ENCODE measurements around the gene COL8A2.

The COL8A2 gene

DNA sequence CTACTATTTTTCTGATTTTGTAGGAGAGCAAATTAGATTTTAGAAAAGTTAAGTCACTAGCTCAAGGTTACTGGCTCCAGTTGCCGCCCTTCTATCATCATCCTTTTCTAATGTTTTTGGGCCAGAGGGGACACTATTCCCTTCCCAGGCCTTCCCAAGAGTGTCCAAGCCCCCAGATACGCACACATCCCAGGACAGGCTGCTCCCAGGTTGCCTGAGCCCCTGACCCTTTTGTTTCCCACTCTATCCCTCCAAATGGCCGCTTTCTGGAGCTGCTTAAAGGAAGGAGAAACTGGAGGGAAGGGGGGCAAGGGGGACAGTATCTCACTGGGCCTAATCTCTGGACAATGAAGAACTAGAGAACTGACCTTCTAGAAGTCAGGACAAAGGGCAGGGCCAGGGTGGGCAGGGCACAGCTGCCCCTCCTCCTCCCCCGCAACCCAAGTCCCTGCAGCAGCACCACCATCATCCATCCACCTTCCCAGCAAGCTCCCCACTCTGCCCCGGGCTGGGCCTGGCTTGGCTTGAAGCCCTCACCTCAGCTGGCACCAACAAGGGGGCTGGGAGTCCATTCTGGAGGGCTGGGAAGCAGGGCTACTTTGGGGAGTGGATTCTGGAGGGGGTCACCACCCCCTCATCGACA, 29.9 kb upstream of the COL8A2 start:
- H3K9me3 ChIP-seq (ENCODE audit: insufficient read depth, low read length), result no peaks in the 10 kb centered on the region
- peak overlapping the region; percentile 77 for H3K4me2 ChIP-seq (ENCODE audit: low read depth, low read length, poor library complexity, severe bottlenecking)
- H3F3A ChIP-seq (ENCODE audit: insufficient read depth), result peaks cover 9% of the 10 kb centered on the region; the same call in 1 of the 2 replicates
- no peak for TF ChIP-seq EZH2phosphoT487 (conservative IDR thresholded peaks at IDR 0.05; ENCODE audit: low read length)
- TF ChIP-seq, protein P1, sequence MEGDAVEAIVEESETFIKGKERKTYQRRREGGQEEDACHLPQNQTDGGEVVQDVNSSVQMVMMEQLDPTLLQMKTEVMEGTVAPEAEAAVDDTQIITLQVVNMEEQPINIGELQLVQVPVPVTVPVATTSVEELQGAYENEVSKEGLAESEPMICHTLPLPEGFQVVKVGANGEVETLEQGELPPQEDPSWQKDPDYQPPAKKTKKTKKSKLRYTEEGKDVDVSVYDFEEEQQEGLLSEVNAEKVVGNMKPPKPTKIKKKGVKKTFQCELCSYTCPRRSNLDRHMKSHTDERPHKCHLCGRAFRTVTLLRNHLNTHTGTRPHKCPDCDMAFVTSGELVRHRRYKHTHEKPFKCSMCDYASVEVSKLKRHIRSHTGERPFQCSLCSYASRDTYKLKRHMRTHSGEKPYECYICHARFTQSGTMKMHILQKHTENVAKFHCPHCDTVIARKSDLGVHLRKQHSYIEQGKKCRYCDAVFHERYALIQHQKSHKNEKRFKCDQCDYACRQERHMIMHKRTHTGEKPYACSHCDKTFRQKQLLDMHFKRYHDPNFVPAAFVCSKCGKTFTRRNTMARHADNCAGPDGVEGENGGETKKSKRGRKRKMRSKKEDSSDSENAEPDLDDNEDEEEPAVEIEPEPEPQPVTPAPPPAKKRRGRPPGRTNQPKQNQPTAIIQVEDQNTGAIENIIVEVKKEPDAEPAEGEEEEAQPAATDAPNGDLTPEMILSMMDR (IDR thresholded peaks at IDR 0.05; ENCODE audit: insufficient read depth, low read length, poor library complexity, severe bottlenecking), result no peak
- H3K9me2 ChIP-seq (replicated peaks; ENCODE audit: insufficient read depth, low read length), result no peaks in the 10 kb centered on the region
- H3K36me3 ChIP-seq (ENCODE audit: low read length), result no peaks in the 10 kb centered on the region
- peaks cover 34% of the 10 kb centered on the region for H3K79me2 ChIP-seq (ENCODE audit: insufficient read depth, low read length)
- no peaks in the 10 kb centered on the region for H4K20me1 ChIP-seq (ENCODE audit: low read depth, low read length)
- no peaks in the 10 kb centered on the region for H3K27me3 ChIP-seq (ENCODE audit: low read length)
- H3K4me3 ChIP-seq (ENCODE audit: insufficient read depth, low read length, poor library complexity, severe bottlenecking), result peak overlapping the region; percentile 92
- H3K9ac ChIP-seq (ENCODE audit: low read length), result peak overlapping the region; percentile 91
- H3K27ac ChIP-seq (ENCODE audit: low read depth, low read length), result no peak overlapping the region
- no peak overlapping the region for H2AFZ ChIP-seq (ENCODE audit: low read depth, low read length, severe bottlenecking)

DNA sequence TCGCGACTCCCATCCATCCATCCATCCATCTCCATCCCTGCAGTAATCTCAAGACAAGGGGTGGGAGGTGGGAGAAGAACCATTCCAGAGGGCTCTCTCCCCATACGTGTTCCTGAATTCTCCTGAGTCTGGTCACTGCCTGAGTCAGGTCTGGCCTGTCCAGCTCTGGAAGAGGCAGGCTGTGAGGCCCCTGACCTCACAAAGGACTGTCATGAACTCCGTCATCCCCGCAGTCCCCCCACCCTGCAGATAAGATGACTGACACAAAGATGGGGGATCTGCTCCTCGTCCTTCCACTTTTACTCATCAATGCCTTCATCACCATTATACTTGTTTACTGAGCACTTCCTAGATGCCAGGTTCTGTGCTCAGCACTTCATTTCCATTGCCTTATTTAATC, 29.3 kb upstream of the COL8A2 start:
- no peak overlapping the region for H3K27ac ChIP-seq (ENCODE audit: low read depth, low read length)
- H3K4me3 ChIP-seq (ENCODE audit: insufficient read depth, low read length, poor library complexity, severe bottlenecking), result no peak overlapping the region
- H3F3A ChIP-seq (ENCODE audit: insufficient read depth), result peaks cover 11% of the 10 kb centered on the region; the same call in 1 of the 2 replicates
- no peaks in the 10 kb centered on the region for H3K9me2 ChIP-seq (replicated peaks; ENCODE audit: insufficient read depth, low read length)
- TF ChIP-seq EZH2phosphoT487 (conservative IDR thresholded peaks at IDR 0.05; ENCODE audit: low read length), result no peak
- TF ChIP-seq, protein P1 (IDR thresholded peaks at IDR 0.05; ENCODE audit: insufficient read depth, low read length, poor library complexity, severe bottlenecking), result no peak
- H4K20me1 ChIP-seq (ENCODE audit: low read depth, low read length), result no peaks in the 10 kb centered on the region
- peaks cover 28% of the 10 kb centered on the region for H3K79me2 ChIP-seq (ENCODE audit: insufficient read depth, low read length)
- no peaks in the 10 kb centered on the region for H3K27me3 ChIP-seq (ENCODE audit: low read length)
- no peak overlapping the region for H3K9ac ChIP-seq (ENCODE audit: low read length)
- H3K36me3 ChIP-seq (ENCODE audit: low read length), result no peaks in the 10 kb centered on the region
- H2AFZ ChIP-seq (ENCODE audit: low read depth, low read length, severe bottlenecking), result no peak overlapping the region
- H3K9me3 ChIP-seq (ENCODE audit: insufficient read depth, low read length), result no peaks in the 10 kb centered on the region
- no peak overlapping the region for H3K4me2 ChIP-seq (ENCODE audit: low read depth, low read length, poor library complexity, severe bottlenecking)

DNA sequence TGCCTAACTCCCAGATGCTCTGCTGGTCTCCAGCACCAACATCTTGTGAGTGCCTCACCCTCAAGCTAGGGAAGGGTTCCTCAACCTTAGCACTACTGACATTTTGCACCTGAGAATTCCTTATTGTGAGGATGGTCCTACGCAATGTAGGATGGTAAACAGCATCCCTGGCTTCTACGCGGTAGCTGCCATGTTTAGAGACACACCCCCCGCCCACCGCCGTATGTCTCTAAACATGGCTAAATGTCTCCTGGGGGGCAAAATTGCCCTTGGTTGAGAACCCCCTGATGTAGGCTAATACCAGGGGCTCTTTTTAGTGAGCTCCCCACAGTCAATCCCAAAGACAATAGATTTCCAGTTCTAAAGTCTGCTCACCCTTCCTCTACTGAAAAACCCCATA, 28.5 kb upstream of the COL8A2 start:
- no peaks in the 10 kb centered on the region for H3K9me2 ChIP-seq (replicated peaks; ENCODE audit: insufficient read depth, low read length)
- no peak overlapping the region for H2AFZ ChIP-seq (ENCODE audit: low read depth, low read length, severe bottlenecking)
- no peak overlapping the region for H3K4me2 ChIP-seq (ENCODE audit: low read depth, low read length, poor library complexity, severe bottlenecking)
- TF ChIP-seq, protein P1 (IDR thresholded peaks at IDR 0.05; ENCODE audit: insufficient read depth, low read length, poor library complexity, severe bottlenecking), result no peak
- TF ChIP-seq EZH2phosphoT487 (conservative IDR thresholded peaks at IDR 0.05; ENCODE audit: low read length), result no peak
- H3F3A ChIP-seq (ENCODE audit: insufficient read depth), result peaks cover 11% of the 10 kb centered on the region; the same call in 1 of the 2 replicates
- H3K36me3 ChIP-seq (ENCODE audit: low read length), result no peaks in the 10 kb centered on the region
- no peak overlapping the region for H3K9ac ChIP-seq (ENCODE audit: low read length)
- peaks cover 30% of the 10 kb centered on the region for H3K79me2 ChIP-seq (ENCODE audit: insufficient read depth, low read length)
- H3K4me3 ChIP-seq (ENCODE audit: insufficient read depth, low read length, poor library complexity, severe bottlenecking), result no peak overlapping the region
- no peaks in the 10 kb centered on the region for H3K27me3 ChIP-seq (ENCODE audit: low read length)
- H4K20me1 ChIP-seq (ENCODE audit: low read depth, low read length), result no peaks in the 10 kb centered on the region
- H3K27ac ChIP-seq (ENCODE audit: low read depth, low read length), result no peak overlapping the region
- no peaks in the 10 kb centered on the region for H3K9me3 ChIP-seq (ENCODE audit: insufficient read depth, low read length)
